Neural crest cell (in vitro differentiated cells): ENCODE data around the gene AKNAD1. TPM values are rescaled to one million over a fixed set of nuclear protein-coding genes. Genes with fewer than 3 reads are reported as not detected.

Experiments used
- DNase-seq: peaks from one replicate; pipeline ENCODE4 v3.0.0; 2021; ENCODE audit warnings: low read depth, mixed read lengths, low spot score
- H3K27ac Mint-ChIP-seq: one replicate; pipeline ENCODE4 v1.8.0; 2021; ENCODE audit warnings: mild to moderate bottlenecking, mixed read lengths; ENCODE audit not compliant: unreplicated experiment
- H3K27me3 Mint-ChIP-seq: 2 replicates; pipeline ENCODE4 v1.8.0; 2021; ENCODE audit warnings: low read depth, mild to moderate bottlenecking, mixed read lengths
- H3K36me3 Mint-ChIP-seq: 2 replicates; pipeline ENCODE4 v1.8.0; 2021; ENCODE audit warnings: low read depth, mild to moderate bottlenecking, mixed read lengths
- H3K4me1 Mint-ChIP-seq: 2 replicates; pipeline ENCODE4 v1.8.0; 2021; ENCODE audit warnings: mixed read lengths
- H3K4me3 Mint-ChIP-seq: one replicate; pipeline ENCODE4 v1.8.0; 2021; ENCODE audit warnings: mild to moderate bottlenecking, mixed read lengths
- H3K9me3 Mint-ChIP-seq: 2 replicates; pipeline ENCODE4 v1.8.0; 2021; ENCODE audit warnings: mixed read lengths
- CTCF ChIP-seq: fragments of 200-600 bp; sonication (generic); conservative IDR thresholded peaks from 2 replicates; pipeline ENCODE4 v1.5.0; 2021; ENCODE audit warnings: antibody characterized with exemption, mild to moderate bottlenecking
- total RNA-seq: library from RNA; stranded (reverse); gene quantifications from 2 replicates; pipeline ENCODE4 v1.2.1, GENCODE V29; 2021

AKNAD1 gene
- total RNA-seq, 1 donor from 2014 or later = 1.0 TPM

GRCh38 chr1:108828074-108828961 lies 28.6 kb downstream of the AKNAD1 start:
- DNase-seq = peak; percentile 79
- Mint-ChIP-seq H3K27me3 (no peaks in the 10 kb centered on the region), H3K4me1 (peaks cover 6% of the 10 kb centered on the region), H3K27ac (peak overlapping the region; percentile 57), H3K9me3 (no peaks in the 10 kb centered on the region), H3K4me3 (no peak overlapping the region), H3K36me3 (no peaks in the 10 kb centered on the region)
- peak; percentile 85 for TF ChIP-seq CTCF

- TF ChIP-seq CTCF = no peak
- Mint-ChIP-seq H3K4me3 (no peak overlapping the region), H3K4me1 (peaks cover 6% of the 10 kb centered on the region), H3K36me3 (no peaks in the 10 kb centered on the region), H3K27me3 (no peaks in the 10 kb centered on the region), H3K27ac (no peak overlapping the region), H3K9me3 (no peaks in the 10 kb centered on the region)
- DNase-seq = no peak
Measured at GRCh38 chr1:108826081-108826635, 30.7 kb downstream of the AKNAD1 start.

- no peaks in the 10 kb centered on the region for H3K27me3 Mint-ChIP-seq
- H3K27ac Mint-ChIP-seq = no peak overlapping the region
- no peak for TF ChIP-seq CTCF
- H3K9me3 Mint-ChIP-seq = no peaks in the 10 kb centered on the region
- no peak overlapping the region for H3K4me3 Mint-ChIP-seq
- DNase-seq = no peak
- H3K4me1 Mint-ChIP-seq = peaks cover 9% of the 10 kb centered on the region
- no peaks in the 10 kb centered on the region for H3K36me3 Mint-ChIP-seq
Measured at GRCh38 chr1:108824051-108824450, 32.8 kb downstream of the AKNAD1 start.

DNA sequence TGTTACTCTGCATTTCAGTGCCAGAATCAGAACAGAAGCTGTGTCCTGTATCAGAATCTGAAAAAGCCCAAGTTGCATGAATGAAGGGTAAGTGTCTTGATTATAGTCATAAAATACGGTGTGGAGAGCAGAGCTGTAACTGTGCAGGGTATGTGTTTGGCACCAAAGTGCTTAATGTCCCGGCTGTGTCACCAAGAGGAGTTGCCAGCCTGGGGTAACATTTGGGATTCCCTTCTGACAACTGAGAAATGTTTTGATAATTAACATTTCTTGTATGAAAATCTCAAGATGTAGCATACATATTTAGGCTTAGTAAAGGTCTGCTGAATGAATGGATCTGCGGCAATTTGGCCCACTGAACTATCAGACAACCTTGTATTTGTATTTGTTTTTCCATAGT lies 33.3 kb downstream of the AKNAD1 start:
- no peak overlapping the region for H3K27ac Mint-ChIP-seq
- no peak overlapping the region for H3K4me3 Mint-ChIP-seq
- H3K9me3 Mint-ChIP-seq = no peaks in the 10 kb centered on the region
- H3K36me3 Mint-ChIP-seq = no peaks in the 10 kb centered on the region
- DNase-seq = no peak
- H3K4me1 Mint-ChIP-seq = peaks cover 9% of the 10 kb centered on the region
- no peaks in the 10 kb centered on the region for H3K27me3 Mint-ChIP-seq
- no peak for TF ChIP-seq CTCF

- peaks cover 2% of the 10 kb centered on the region for H3K9me3 Mint-ChIP-seq
- TF ChIP-seq CTCF = no peak
Measured at GRCh38 chr1:108819878-108820277, 37.0 kb downstream of the AKNAD1 start.

More at GRCh38 chr1:108819878-108820277, 37.0 kb downstream of the AKNAD1 start:
- H3K27ac Mint-ChIP-seq = no peak overlapping the region
- peaks cover 2% of the 10 kb centered on the region for H3K36me3 Mint-ChIP-seq
- DNase-seq = no peak
- H3K27me3 Mint-ChIP-seq = no peaks in the 10 kb centered on the region
- peak overlapping the region; percentile 40 for H3K4me3 Mint-ChIP-seq
- H3K4me1 Mint-ChIP-seq = peaks cover 31% of the 10 kb centered on the region
